GM12878 (cell line): Measurements from ENCODE around the gene LILRB4. TPM values are rescaled to one million over a fixed set of nuclear protein-coding genes. Genes with fewer than 3 reads are reported as not detected.

Experiments used
- ATAC-seq: fragments of 200-7000 bp; cut with Tn5 transposase; 3 replicates; pipeline ENCODE4 v1.9.1; 2020; ENCODE audit warnings: mild to moderate bottlenecking, moderate library complexity
- BruUV-seq: library from RNA; stranded (reverse); fragments of 400-500 nt; replicated peaks from 2 replicates; lab custom pipeline; 2021; lab: Mats Ljungman, UMichigan
- CTCF ChIA-PET: fragments of 300-600 bp; sonication (Branson Sonifier 250); formaldehyde crosslinking; extraction: SDS; loops from one replicate; lab custom pipeline; 2021; ENCODE audit warnings: inconsistent platforms; lab: Yijun Ruan, JAX
- POLR2A ChIA-PET: fragments of 350-600 bp; formaldehyde crosslinking; extraction: SDS; loops from one replicate; lab custom pipeline; 2021; ENCODE audit warnings: inconsistent platforms; lab: Charles Lee
- RAD21 ChIA-PET: fragments of 300-600 bp; sonication (Branson Sonifier 250); formaldehyde crosslinking; loops from one replicate; lab custom pipeline; 2023; ENCODE audit warnings: antibody characterized with exemption; ENCODE audit not compliant: unreplicated experiment; lab: Charles Lee
- SMC1A ChIA-PET: fragments of 300-600 bp; sonication (Branson Sonifier 250); formaldehyde crosslinking; loops from one replicate; lab custom pipeline; 2023; ENCODE audit not compliant: unreplicated experiment, uncharacterized antibody; lab: Charles Lee
- DNase-seq: peaks from one replicate; pipeline ENCODE4 v3.0.0-alpha.2; 2011; ENCODE audit warnings: low read depth, low spot score
- FAIRE-seq: peaks from 3 replicates; lab custom pipeline; 2011; peaks lifted over from hg19 to GRCh38; lab: Jason Lieb, UNC
- H2AFZ ChIP-seq: 2 replicates; pipeline ENCODE4 v1.6.0; 2011; ENCODE audit warnings: low read depth, low read length, control low read depth; ENCODE audit not compliant: control insufficient read depth
- H3K27ac ChIP-seq: 2 replicates; pipeline ENCODE4 v1.5.1; 2011; ENCODE audit warnings: control low read depth; ENCODE audit not compliant: control insufficient read depth, insufficient read depth
- H3K27me3 ChIP-seq, 2 experiments: replicated peaks in 1 of 2; 2 replicates each; pipeline versions ENCODE4 v1.6.0 to v1.6.1; 2011; ENCODE audit warnings: low read length in 1 of 2; ENCODE audit not compliant: control insufficient read depth in 2 of 2, insufficient read depth in 2 of 2
- H3K36me3 ChIP-seq, 2 experiments: 2 replicates each; pipeline ENCODE4 v1.5.1; 2011; ENCODE audit warnings: low read length in 1 of 2; ENCODE audit not compliant: control insufficient read depth in 2 of 2, insufficient read depth in 2 of 2
- H3K4me1 ChIP-seq: 2 replicates; pipeline ENCODE4 v1.6.1; 2011; ENCODE audit warnings: mild to moderate bottlenecking, low read length, moderate library complexity, mixed read lengths; ENCODE audit not compliant: control insufficient read depth, insufficient read depth
- H3K4me2 ChIP-seq: 2 replicates; pipeline ENCODE4 v1.6.0; 2011; ENCODE audit warnings: control low read depth; ENCODE audit not compliant: control insufficient read depth, insufficient read depth
- H3K4me3 ChIP-seq: fragments of 200-600 bp; sonication (generic); 2 replicates; pipeline ENCODE4 v1.5.1; 2016
- H3K79me2 ChIP-seq: 2 replicates; pipeline ENCODE4 v1.6.0; 2011; ENCODE audit warnings: low read length; ENCODE audit not compliant: control insufficient read depth, insufficient read depth
- H3K9ac ChIP-seq: 2 replicates; pipeline ENCODE4 v1.8.0; 2011; ENCODE audit warnings: low read length, control low read depth, mixed read lengths; ENCODE audit not compliant: control insufficient read depth, insufficient read depth
- H3K9me3 ChIP-seq: replicated peaks from 3 replicates; pipeline ENCODE4 v1.5.1; 2011; ENCODE audit warnings: mild to moderate bottlenecking, low read length; ENCODE audit not compliant: control insufficient read depth, insufficient read depth
- H4K20me1 ChIP-seq: 2 replicates; pipeline ENCODE4 v1.6.0; 2011; ENCODE audit not compliant: control insufficient read depth, insufficient read depth
- ETV6 ChIP-seq, 2 experiments: fragments of 450-650 bp in 1 of 2; IDR thresholded peaks in 1 of 2; conservative IDR thresholded peaks in 1 of 2; 2 replicates each; pipeline ENCODE4 v1.6.1; 2014; ENCODE audit warnings: antibody characterized with exemption in 1 of 2, borderline replicate concordance in 1 of 2, low read depth in 1 of 2, mild to moderate bottlenecking in 1 of 2, moderate library complexity in 1 of 2
- FOS ChIP-seq: IDR thresholded peaks from 3 replicates; pipeline ENCODE4 v1.6.1; 2011; ENCODE audit warnings: borderline replicate concordance; ENCODE audit not compliant: insufficient read length; ENCODE audit errors: extremely low read depth
- IKZF1 ChIP-seq: fragments of 450-650 bp; conservative IDR thresholded peaks from 2 replicates; pipeline ENCODE4 v1.6.1; 2017; ENCODE audit warnings: antibody characterized with exemption, mild to moderate bottlenecking
- NBN ChIP-seq: fragments of 450-650 bp; IDR thresholded peaks from 2 replicates; pipeline ENCODE4 v1.6.1; 2016
- POLR2A ChIP-seq: IDR thresholded peaks from 2 replicates; pipeline ENCODE4 v1.6.1; 2011; ENCODE audit warnings: low read depth, mild to moderate bottlenecking, low read length
- RAD51 ChIP-seq: fragments of 450-650 bp; IDR thresholded peaks from 2 replicates; pipeline ENCODE4 v1.6.1; 2016; ENCODE audit warnings: moderate library complexity, mild to moderate bottlenecking, inconsistent platforms
- RFX5 ChIP-seq: IDR thresholded peaks from 2 replicates; pipeline ENCODE4 v1.6.1; 2011; ENCODE audit warnings: low read depth, low read length, improper control_type of control experiment
- RUNX3 ChIP-seq: IDR thresholded peaks from 2 replicates; pipeline ENCODE4 v1.6.1; 2012; ENCODE audit warnings: low read length, inconsistent platforms
- SMAD5 ChIP-seq: IDR thresholded peaks from 2 replicates; pipeline ENCODE4 v1.6.1; 2016; ENCODE audit warnings: antibody characterized with exemption, low read depth
- SREBF1 ChIP-seq: IDR thresholded peaks from 2 replicates; pipeline ENCODE4 v1.6.1; 2012; ENCODE audit warnings: mild to moderate bottlenecking, low read length
- SREBF2 ChIP-seq: IDR thresholded peaks from 2 replicates; pipeline ENCODE4 v1.6.1; 2012; ENCODE audit warnings: mild to moderate bottlenecking, low read length
- SRF ChIP-seq, 2 experiments: IDR thresholded peaks; 2 replicates each; pipeline ENCODE4 v1.6.1; 2011; ENCODE audit warnings: low read depth in 2 of 2, low read length in 2 of 2, mild to moderate bottlenecking in 1 of 2, moderate library complexity in 1 of 2
- STAT1 ChIP-seq: fragments of 450-650 bp; conservative IDR thresholded peaks from 2 replicates; pipeline ENCODE4 v1.6.1; 2014; ENCODE audit warnings: antibody characterized with exemption, mild to moderate bottlenecking
- SUPT20H ChIP-seq: IDR thresholded peaks from 2 replicates; pipeline ENCODE4 v1.6.1; 2011; ENCODE audit warnings: low read depth, mild to moderate bottlenecking, low read length, moderate library complexity, borderline replicate concordance; ENCODE audit not compliant: control insufficient read depth
- TAF1 ChIP-seq: IDR thresholded peaks from 2 replicates; pipeline ENCODE4 v1.6.1; 2011; ENCODE audit warnings: mild to moderate bottlenecking, low read depth, low read length, borderline replicate concordance
- whole genome bisulfite sequencing: methylation state at CpG from one replicate; pipeline ENCODE4 v1.1.6; 2016; ENCODE audit warnings: low lambda C conversion rate; ENCODE audit not compliant: insufficient replicate concordance, insufficient coverage; ENCODE audit errors: missing lambda C conversion rate; 5-methylcytosine and 5-hydroxymethylcytosine counted together
- in situ Hi-C: fragments of 300-500 bp; cut with MboI; formaldehyde crosslinking; loops from 9 replicates; pipeline ENCODE4 v1.14.3; 2018; ENCODE audit warnings: mixed read lengths
- intact Hi-C: fragments of 100-400 bp; cut with micrococcal nuclease; formaldehyde crosslinking; loops from one replicate; pipeline ENCODE4 v1.14.2; 2022; ENCODE audit not compliant: unreplicated experiment
- polyA plus RNA-seq, 11 experiments: library from polyadenylated mRNA; depleted of rRNA in 4 of 11; unstranded in 6 of 11; stranded (reverse) in 5 of 11; fragments of >200 nt; fragmentation: Nextera tagmentation in 4 of 11; fragmentation: Illumina TruSeq in 1 of 11; extraction: Ambion mirVana in 4 of 11; extraction: Trizol in 1 of 11; gene quantifications; 1 replicate in 1 of 11; 2 replicates in 10 of 11; pipeline versions ENCODE4 v1.2.1 to v1.2.3, GENCODE V29; 2011 to 2016; ENCODE audit warnings: inconsistent platforms in 2 of 11, missing spikeins in 2 of 11, low read depth in 1 of 11
- total RNA-seq, 4 experiments: library from RNA; depleted of rRNA in 3 of 4; stranded (reverse); fragments of >200 nt in 3 of 4; fragmentation: Illumina TruSeq in 1 of 4; extraction: Trizol in 1 of 4; gene quantifications; 2 replicates each; pipeline versions ENCODE4 v1.2.1 to v1.2.3, GENCODE V29; 2013 to 2021
- TF ChIP-seq, protein P1 (sequence below): fragments of 450-650 bp; formaldehyde crosslinking; IDR thresholded peaks from 2 replicates; pipeline ENCODE4 v1.5.0; 2022; ENCODE audit warnings: mild to moderate bottlenecking, missing genetic modification characterization

The LILRB4 gene
- total and polyA plus RNA-seq, 10 of the 15 experiments (the other 5 are each of a cell fraction or from before 2014, with no cell fraction given): 2.0 to 39.8 (median 16.0) TPM

DNA sequence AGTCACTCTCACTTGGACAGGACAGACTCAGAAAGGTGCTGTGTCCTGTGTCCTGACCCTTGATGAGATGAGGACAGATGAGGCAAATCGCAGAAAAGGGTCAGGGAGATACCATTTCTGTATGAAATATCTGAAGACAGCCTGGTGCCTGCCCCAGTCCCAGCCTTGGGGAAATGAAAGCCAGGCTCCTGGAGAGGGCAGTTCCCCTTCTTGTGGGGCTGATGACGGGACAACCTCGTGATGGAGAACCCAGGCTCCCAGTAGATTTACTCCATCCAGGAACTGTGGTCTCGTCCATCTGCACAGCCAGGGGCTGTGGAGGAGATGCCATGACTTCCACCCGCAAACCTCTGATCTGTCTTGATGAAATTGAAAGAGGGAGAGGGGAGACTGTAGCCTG, 18.7 kb upstream of the LILRB4 start:
- H3K79me2 ChIP-seq: no peaks in the 10 kb centered on the region
- no peaks in the 10 kb centered on the region; the same call in 2 of the 3 replicates for H3K9me3 ChIP-seq
- H4K20me1 ChIP-seq: no peaks in the 10 kb centered on the region
- H3K4me2 ChIP-seq: no peak overlapping the region
- no peak overlapping the region for H2AFZ ChIP-seq
- no peak overlapping the region for H3K27ac ChIP-seq
- in situ Hi-C loops (no loop called here), intact Hi-C loops (no loop called here)
- CTCF ChIA-PET: interaction anchor here (0.6 to 1.4 kb wide), 2 partner anchors 10 to 31 kb away, joined by 3 to 4 read pairs; no protein-coding TSS in a partner anchor
- no TSS peak for BruUV-seq
- no peaks in the 10 kb centered on the region for H3K36me3 ChIP-seq
- 27% methylated on average over 5 of the region's 5 CpGs for WGBS
- H3K27me3 ChIP-seq: no peaks in the 10 kb centered on the region; a peak in 1 of 4 replicates
- no peak overlapping the region for H3K9ac ChIP-seq
- DNase-seq (no peak), ATAC-seq (no peak), FAIRE-seq (no peak)
- POLR2A ChIA-PET: no interaction called here
- H3K4me3 ChIP-seq: no peak overlapping the region
- SMC1A ChIA-PET: no interaction called here
- H3K4me1 ChIP-seq: peaks cover 3% of the 10 kb centered on the region; the same call in 1 of the 2 replicates
- RAD21 ChIA-PET: no interaction called here
- TF ChIP-seq TAF1: no peak
- no peak for TF ChIP-seq SREBF2
- no peak for TF ChIP-seq RUNX3
- TF ChIP-seq SREBF1: no peak
- no peak for TF ChIP-seq SRF (IDR thresholded peaks at IDR 0.05; ENCODE audit: low read depth in 2 of 2, low read length in 2 of 2)
- TF ChIP-seq IKZF1: no peak
- TF ChIP-seq STAT1: no peak
- no peak for TF ChIP-seq RFX5
- TF ChIP-seq ETV6 (conservative IDR thresholded peaks at IDR 0.05 in 1 of 2, IDR thresholded peaks at IDR 0.05 in 1 of 2; ENCODE audit: borderline replicate concordance in 1 of 2, low read depth in 1 of 2): no peak
- no peak for TF ChIP-seq NBN
- no peak for TF ChIP-seq POLR2A
- TF ChIP-seq SMAD5: no peak
- no peak for TF ChIP-seq SUPT20H
- TF ChIP-seq FOS: no peak
- TF ChIP-seq RAD51: no peak
- TF ChIP-seq, protein P1, sequence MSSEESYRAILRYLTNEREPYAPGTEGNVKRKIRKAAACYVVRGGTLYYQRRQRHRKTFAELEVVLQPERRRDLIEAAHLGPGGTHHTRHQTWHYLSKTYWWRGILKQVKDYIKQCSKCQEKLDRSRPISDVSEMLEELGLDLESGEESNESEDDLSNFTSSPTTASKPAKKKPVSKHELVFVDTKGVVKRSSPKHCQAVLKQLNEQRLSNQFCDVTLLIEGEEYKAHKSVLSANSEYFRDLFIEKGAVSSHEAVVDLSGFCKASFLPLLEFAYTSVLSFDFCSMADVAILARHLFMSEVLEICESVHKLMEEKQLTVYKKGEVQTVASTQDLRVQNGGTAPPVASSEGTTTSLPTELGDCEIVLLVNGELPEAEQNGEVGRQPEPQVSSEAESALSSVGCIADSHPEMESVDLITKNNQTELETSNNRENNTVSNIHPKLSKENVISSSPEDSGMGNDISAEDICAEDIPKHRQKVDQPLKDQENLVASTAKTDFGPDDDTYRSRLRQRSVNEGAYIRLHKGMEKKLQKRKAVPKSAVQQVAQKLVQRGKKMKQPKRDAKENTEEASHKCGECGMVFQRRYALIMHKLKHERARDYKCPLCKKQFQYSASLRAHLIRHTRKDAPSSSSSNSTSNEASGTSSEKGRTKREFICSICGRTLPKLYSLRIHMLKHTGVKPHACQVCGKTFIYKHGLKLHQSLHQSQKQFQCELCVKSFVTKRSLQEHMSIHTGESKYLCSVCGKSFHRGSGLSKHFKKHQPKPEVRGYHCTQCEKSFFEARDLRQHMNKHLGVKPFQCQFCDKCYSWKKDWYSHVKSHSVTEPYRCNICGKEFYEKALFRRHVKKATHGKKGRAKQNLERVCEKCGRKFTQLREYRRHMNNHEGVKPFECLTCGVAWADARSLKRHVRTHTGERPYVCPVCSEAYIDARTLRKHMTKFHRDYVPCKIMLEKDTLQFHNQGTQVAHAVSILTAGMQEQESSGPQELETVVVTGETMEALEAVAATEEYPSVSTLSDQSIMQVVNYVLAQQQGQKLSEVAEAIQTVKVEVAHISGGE (CRISPR knock-in tag): no peak
